GM23338 (cell line): ENCODE data around the gene SPRED2. TPM values are rescaled to one million over a fixed set of nuclear protein-coding genes. Genes with fewer than 3 reads are reported as not detected.

Experiments
- ATAC-seq: fragments of 200-7000 bp; cut with Tn5 transposase; 3 replicates; pipeline ENCODE4 v1.9.1; 2020
- DNase-seq: peaks from one replicate; pipeline ENCODE4 v3.0.0-alpha.2; 2015; ENCODE audit warnings: low spot score
- H2AFZ ChIP-seq: fragments of 200-600 bp; sonication (generic); 2 replicates; pipeline ENCODE4 v1.8.0; 2016; ENCODE audit warnings: antibody characterized with exemption, mild to moderate bottlenecking, moderate library complexity
- H3F3A ChIP-seq: fragments of 200-600 bp; sonication (generic); replicated peaks from 2 replicates; pipeline ENCODE4 v1.8.0; 2017; ENCODE audit warnings: antibody characterized with exemption, mixed run types, low read depth
- H3K27ac ChIP-seq: fragments of 200-600 bp; sonication (generic); 2 replicates; pipeline ENCODE4 v1.6.1; 2016; ENCODE audit warnings: low read depth
- H3K27me3 ChIP-seq: fragments of 200-600 bp; sonication (generic); 2 replicates; pipeline ENCODE4 v1.8.0; 2016; ENCODE audit warnings: mild to moderate bottlenecking, mixed run types, moderate library complexity; ENCODE audit not compliant: insufficient read depth
- H3K36me3 ChIP-seq: fragments of 200-600 bp; sonication (generic); 2 replicates; pipeline ENCODE4 v1.8.0; 2016; ENCODE audit warnings: mild to moderate bottlenecking; ENCODE audit not compliant: insufficient read depth
- H3K4me1 ChIP-seq: fragments of 200-600 bp; sonication (generic); 2 replicates; pipeline ENCODE4 v1.8.0; 2016; ENCODE audit warnings: mild to moderate bottlenecking, moderate library complexity; ENCODE audit not compliant: insufficient read depth
- H3K4me2 ChIP-seq: fragments of 200-600 bp; sonication (generic); 2 replicates; pipeline ENCODE4 v1.7.1; 2017; ENCODE audit warnings: mixed run types
- H3K4me3 ChIP-seq: fragments of 200-600 bp; sonication (generic); 2 replicates; pipeline ENCODE4 v1.6.1; 2016; ENCODE audit warnings: mixed run types
- H3K79me2 ChIP-seq: fragments of 200-600 bp; sonication (generic); replicated peaks from 2 replicates; pipeline ENCODE4 v1.8.0; 2017; ENCODE audit warnings: mild to moderate bottlenecking; ENCODE audit not compliant: insufficient read depth
- H3K9me2 ChIP-seq: fragments of 200-600 bp; sonication (generic); 2 replicates; pipeline ENCODE4 v1.8.0; 2017; ENCODE audit not compliant: insufficient read depth
- H4K20me1 ChIP-seq: fragments of 200-600 bp; sonication (generic); replicated peaks from 2 replicates; pipeline ENCODE4 v1.8.0; 2017; ENCODE audit warnings: mild to moderate bottlenecking; ENCODE audit not compliant: insufficient read depth
- H3K27ac Mint-ChIP-seq: 2 replicates; pipeline ENCODE4 v1.8.0; 2020; ENCODE audit warnings: inconsistent platforms, mild to moderate bottlenecking, moderate library complexity, mixed read lengths
- H3K27me3 Mint-ChIP-seq: 3 replicates; pipeline ENCODE4 v1.8.0; 2022; ENCODE audit warnings: low read depth, mild to moderate bottlenecking, moderate library complexity, mixed read lengths, inconsistent platforms; ENCODE audit not compliant: insufficient read depth, poor library complexity
- H3K36me3 Mint-ChIP-seq: 3 replicates; pipeline ENCODE4 v1.8.0; 2021; ENCODE audit warnings: low read depth, mild to moderate bottlenecking, inconsistent platforms, moderate library complexity, mixed read lengths
- H3K4me1 Mint-ChIP-seq: 3 replicates; pipeline ENCODE4 v1.8.0; 2020; ENCODE audit warnings: mild to moderate bottlenecking, inconsistent platforms, mixed read lengths
- H3K4me3 Mint-ChIP-seq: 3 replicates; pipeline ENCODE4 v1.8.0; 2021; ENCODE audit warnings: moderate library complexity, mild to moderate bottlenecking, inconsistent platforms, mixed read lengths
- H3K9me3 Mint-ChIP-seq: 3 replicates; pipeline ENCODE4 v1.8.0; 2020; ENCODE audit warnings: moderate library complexity, mild to moderate bottlenecking, inconsistent platforms, mixed read lengths
- CREB1 ChIP-seq: fragments of 250-450 bp; sonication (Bioruptor Pico); IDR thresholded peaks from 2 replicates; pipeline ENCODE4 v1.5.0; 2020; ENCODE audit warnings: low read depth, mild to moderate bottlenecking, moderate library complexity
- CTCF ChIP-seq, 2 experiments: fragments of 200-600 bp in 1 of 2; sonication (generic) in 1 of 2; conservative IDR thresholded peaks; 2 replicates each; pipeline versions ENCODE4 v1.5.1 to v1.6.1; 2016 to 2017; ENCODE audit warnings: antibody characterized with exemption in 2 of 2, low read depth in 2 of 2, mild to moderate bottlenecking in 2 of 2, moderate library complexity in 1 of 2
- ETS1 ChIP-seq: IDR thresholded peaks from 2 replicates; pipeline ENCODE4 v1.6.1; 2016; ENCODE audit warnings: antibody characterized with exemption
- EZH2 ChIP-seq: fragments of 200-600 bp; sonication (generic); IDR thresholded peaks from one replicate; pipeline ENCODE4 v1.8.0; 2017; ENCODE audit warnings: antibody characterized with exemption, mild to moderate bottlenecking, low read depth; ENCODE audit not compliant: unreplicated experiment
- EZH2phosphoT487 ChIP-seq: fragments of 200-600 bp; sonication (generic); IDR thresholded peaks from one replicate; pipeline ENCODE4 v1.8.1; 2018; ENCODE audit warnings: antibody characterized with exemption; ENCODE audit not compliant: unreplicated experiment
- JUNB ChIP-seq: IDR thresholded peaks from one replicate; pipeline ENCODE4 v1.6.1; 2016; ENCODE audit warnings: antibody characterized with exemption; ENCODE audit not compliant: unreplicated experiment
- NANOG ChIP-seq: IDR thresholded peaks from 2 replicates; pipeline ENCODE4 v1.6.1; 2016; ENCODE audit warnings: antibody characterized with exemption, borderline replicate concordance
- POLR2AphosphoS5 ChIP-seq: IDR thresholded peaks from 2 replicates; pipeline ENCODE4 v1.6.1; 2016; ENCODE audit warnings: antibody characterized with exemption, low read depth
- REST ChIP-seq: IDR thresholded peaks from one replicate; pipeline ENCODE4 v1.6.1; 2018; ENCODE audit warnings: antibody characterized with exemption; ENCODE audit not compliant: unreplicated experiment
- STAT1 ChIP-seq: IDR thresholded peaks from one replicate; pipeline ENCODE4 v1.6.1; 2016; ENCODE audit warnings: antibody characterized with exemption; ENCODE audit not compliant: unreplicated experiment
- ZNF114 ChIP-seq: fragments of 250-450 bp; sonication (Bioruptor Pico); IDR thresholded peaks from 2 replicates; pipeline ENCODE4 v1.5.0; 2020; ENCODE audit warnings: mild to moderate bottlenecking, moderate library complexity
- ZNF331 ChIP-seq: fragments of 250-450 bp; sonication (Bioruptor Pico); IDR thresholded peaks from 2 replicates; pipeline ENCODE4 v1.5.0; 2020; ENCODE audit warnings: low read depth, mild to moderate bottlenecking, moderate library complexity
- ZNF462 ChIP-seq: fragments of 250-450 bp; sonication (Bioruptor Pico); IDR thresholded peaks from 2 replicates; pipeline ENCODE4 v1.5.0; 2020; ENCODE audit warnings: mild to moderate bottlenecking, moderate library complexity
- polyA plus RNA-seq: library from polyadenylated mRNA; unstranded; fragments of >200 nt; fragmentation: Nextera tagmentation; extraction: Ambion mirVana; gene quantifications from 2 replicates; pipeline ENCODE4 v1.2.1, GENCODE V29; 2016
- total RNA-seq: library from RNA; depleted of rRNA; stranded (reverse); fragments of >200 nt; shearing (Covaris generic); gene quantifications from 2 replicates; pipeline ENCODE4 v1.2.3, GENCODE V29; 2014

SPRED2 gene
- total and polyA plus RNA-seq, 2 experiments from 2014 or later, result 8.7 to 13.0 TPM

- DNase-seq, result no peak
- no peak overlapping the region for H3K4me3 Mint-ChIP-seq
- no peak for TF ChIP-seq ZNF114 (CRISPR knock-in tag)
- no peak for TF ChIP-seq JUNB
- no peak for TF ChIP-seq CTCF (conservative IDR thresholded peaks at IDR 0.05; ENCODE audit: low read depth in 2 of 2)
- TF ChIP-seq ZNF331 (CRISPR knock-in tag), result no peak
- TF ChIP-seq EZH2phosphoT487, result no peak
- TF ChIP-seq STAT1, result no peak
- no peak for TF ChIP-seq EZH2
- TF ChIP-seq POLR2AphosphoS5, result no peak
- no peak for TF ChIP-seq ETS1
- no peak for TF ChIP-seq CREB1 (CRISPR knock-in tag)
- TF ChIP-seq REST, result no peak
- TF ChIP-seq NANOG, result no peak
- TF ChIP-seq ZNF462 (CRISPR knock-in tag), result no peak
- H3K79me2 ChIP-seq, result no peaks in the 10 kb centered on the region
- no peaks in the 10 kb centered on the region for H3K9me3 Mint-ChIP-seq
- H3F3A ChIP-seq, result no peaks in the 10 kb centered on the region
- no peak for ATAC-seq
- no peak overlapping the region for H2AFZ ChIP-seq
- no peak overlapping the region for H3K27ac Mint-ChIP-seq
- peaks cover 3% of the 10 kb centered on the region for H4K20me1 ChIP-seq
- H3K36me3 ChIP-seq, result no peaks in the 10 kb centered on the region
- no peaks in the 10 kb centered on the region for H3K9me2 ChIP-seq
- H3K36me3 Mint-ChIP-seq, result no peaks in the 10 kb centered on the region
- H3K27me3 ChIP-seq, result 0 out of 2 replicates have a peak, but pooled peaks cover 10% of the 10 kb centered on the region
- H3K4me2 ChIP-seq, result no peak overlapping the region
- peaks cover 7% of the 10 kb centered on the region for H3K27me3 Mint-ChIP-seq
- H3K27ac ChIP-seq, result no peak overlapping the region
- no peaks in the 10 kb centered on the region for H3K4me1 ChIP-seq
- peaks cover 21% of the 10 kb centered on the region for H3K4me1 Mint-ChIP-seq
- H3K4me3 ChIP-seq, result no peak overlapping the region
Observed at GRCh38 chr2:65291216-65292105, 140.9 kb downstream of the SPRED2 start.
